ENCODE data around the gene SOS2. TPM values are rescaled to one million over a fixed set of nuclear protein-coding genes. Genes with fewer than 3 reads are reported as not detected.

SOS2 gene
- total RNA-seq, 1 experiment from 2014 or later = 9.9 TPM

DNA sequence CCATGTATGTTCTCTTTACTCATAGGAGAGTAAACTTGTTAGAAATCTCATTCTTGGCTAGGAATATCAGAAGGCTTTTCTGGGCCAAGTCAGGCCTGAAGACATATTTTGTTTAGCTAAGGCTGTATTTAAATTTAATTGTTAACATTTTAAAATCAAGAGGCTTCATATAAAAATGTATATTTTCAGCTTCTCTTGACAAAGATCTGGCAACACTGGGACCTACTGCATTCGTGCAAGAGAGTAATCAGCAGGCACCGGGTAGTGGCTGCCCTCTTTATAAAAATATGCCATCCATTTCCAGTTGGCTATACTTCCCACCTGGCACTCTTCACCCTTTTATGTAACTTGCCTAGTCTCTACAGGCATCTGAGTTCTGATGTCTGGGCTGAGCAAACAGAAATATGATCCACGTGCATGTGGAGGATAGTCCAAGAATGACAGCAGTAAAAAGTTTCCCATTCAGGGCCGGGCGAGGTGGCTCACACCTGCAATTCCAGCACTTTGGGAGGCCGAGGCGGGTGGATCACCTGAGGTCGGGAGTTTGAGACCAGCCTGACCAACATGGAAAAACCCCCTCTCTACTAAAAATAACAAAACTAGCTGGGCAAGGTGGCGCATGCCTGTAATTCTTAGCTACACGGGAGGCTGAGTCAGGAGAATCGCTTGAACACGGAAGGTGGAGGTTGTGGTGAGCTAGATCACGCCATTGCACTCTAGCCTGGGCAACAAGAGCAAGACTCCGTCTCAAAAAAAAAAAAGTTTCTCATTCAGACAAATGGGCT lies 2.0 kb upstream of the SOS2 start:
- peak overlapping the region; percentile 51 for H3K4me3 ChIP-seq (ENCODE audit: low read length)
- DNase-seq = peak; percentile 81
- H3K9ac ChIP-seq (ENCODE audit: low read length) = no peak overlapping the region
- CTCF ChIA-PET = no interaction called here
- POLR2A ChIA-PET (ENCODE audit: unreplicated experiment) = interaction anchor here (0.5 kb wide), 1 partner anchor 365 kb away, joined by 5 read pairs; no protein-coding TSS in a partner anchor
- peak overlapping the region; percentile 97 for H3K4me2 ChIP-seq (ENCODE audit: low read length)
- 0 out of 2 replicates have a peak, but pooled peaks cover 5% of the 10 kb centered on the region for H4K20me1 ChIP-seq (ENCODE audit: low read length)
- intact Hi-C loops (cut with micrococcal nuclease) = loop anchor here (1.0 to 5.0 kb wide), 2 partner anchors 117 to 299 kb away; partner anchors contain the start of genes MAP4K5 and VCPKMT
- peaks cover 27% of the 10 kb centered on the region for H3K79me2 ChIP-seq (ENCODE audit: low read length)
- no TSS peak for BruUV-seq (replicated peaks)
- TF ChIP-seq EZH2phosphoT487 (IDR thresholded peaks at IDR 0.05; ENCODE audit: borderline replicate concordance, low read length) (no peak), EZH2 (IDR thresholded peaks at IDR 0.05; ENCODE audit: low read length, unreplicated experiment) (no peak)
- TF ChIP-seq, protein P1, sequence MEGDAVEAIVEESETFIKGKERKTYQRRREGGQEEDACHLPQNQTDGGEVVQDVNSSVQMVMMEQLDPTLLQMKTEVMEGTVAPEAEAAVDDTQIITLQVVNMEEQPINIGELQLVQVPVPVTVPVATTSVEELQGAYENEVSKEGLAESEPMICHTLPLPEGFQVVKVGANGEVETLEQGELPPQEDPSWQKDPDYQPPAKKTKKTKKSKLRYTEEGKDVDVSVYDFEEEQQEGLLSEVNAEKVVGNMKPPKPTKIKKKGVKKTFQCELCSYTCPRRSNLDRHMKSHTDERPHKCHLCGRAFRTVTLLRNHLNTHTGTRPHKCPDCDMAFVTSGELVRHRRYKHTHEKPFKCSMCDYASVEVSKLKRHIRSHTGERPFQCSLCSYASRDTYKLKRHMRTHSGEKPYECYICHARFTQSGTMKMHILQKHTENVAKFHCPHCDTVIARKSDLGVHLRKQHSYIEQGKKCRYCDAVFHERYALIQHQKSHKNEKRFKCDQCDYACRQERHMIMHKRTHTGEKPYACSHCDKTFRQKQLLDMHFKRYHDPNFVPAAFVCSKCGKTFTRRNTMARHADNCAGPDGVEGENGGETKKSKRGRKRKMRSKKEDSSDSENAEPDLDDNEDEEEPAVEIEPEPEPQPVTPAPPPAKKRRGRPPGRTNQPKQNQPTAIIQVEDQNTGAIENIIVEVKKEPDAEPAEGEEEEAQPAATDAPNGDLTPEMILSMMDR (conservative IDR thresholded peaks at IDR 0.05; ENCODE audit: low read depth, low read length) = no peak
- peaks cover 10% of the 10 kb centered on the region for H3F3A ChIP-seq (ENCODE audit: low read length, unreplicated experiment)
- H3K36me3 ChIP-seq (ENCODE audit: low read depth, low read length) = no peaks in the 10 kb centered on the region
- peak overlapping the region; percentile 50; the same call in 1 of the 2 replicates for H2AFZ ChIP-seq (ENCODE audit: low read length)
- no peaks in the 10 kb centered on the region for H3K9me3 ChIP-seq (ENCODE audit: low read length)
- H3K27ac ChIP-seq (ENCODE audit: low read length) = peak overlapping the region; percentile 33
- H3K4me1 ChIP-seq (ENCODE audit: insufficient read depth, low read length) = peaks cover 34% of the 10 kb centered on the region
- no peaks in the 10 kb centered on the region for H3K27me3 ChIP-seq (ENCODE audit: low read length)
- ATAC-seq = peak; percentile 52
- no peaks in the 10 kb centered on the region for H3K9me2 ChIP-seq (replicated peaks; ENCODE audit: low read length)

DNA sequence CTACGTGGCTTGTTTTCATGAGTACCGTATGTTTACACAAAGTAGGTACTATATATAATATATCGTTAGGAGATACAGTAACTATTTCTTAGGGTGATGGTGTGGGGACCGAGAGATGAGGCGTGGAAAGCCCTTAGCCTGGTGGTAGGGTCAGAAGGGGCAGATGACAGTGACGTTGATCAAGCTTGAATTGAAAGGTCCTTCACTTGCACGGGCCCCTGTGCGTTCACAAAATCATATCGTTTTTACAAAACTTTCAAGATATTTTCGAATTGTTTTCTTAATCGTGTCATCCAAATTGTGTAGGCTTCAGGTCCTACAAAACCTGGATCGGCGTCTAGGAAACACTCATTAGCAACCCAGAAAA lies 881 bp upstream of the SOS2 start:
- ChIA-PET POLR2A (ENCODE audit: unreplicated experiment) (interaction anchor here (0.5 to 0.7 kb wide), 3 partner anchors 109 to 569 kb away, joined by 3 to 5 read pairs (median 3); no protein-coding TSS in a partner anchor), CTCF (interaction anchor here (0.6 kb wide), 1 partner anchor 380 kb away, joined by 3 read pairs; the partner anchor contains the start of gene NEMF)
- H3K36me3 ChIP-seq (ENCODE audit: low read depth, low read length) = no peaks in the 10 kb centered on the region
- 0 out of 2 replicates have a peak, but pooled peaks cover 5% of the 10 kb centered on the region for H4K20me1 ChIP-seq (ENCODE audit: low read length)
- H3K27ac ChIP-seq (ENCODE audit: low read length) = no peak overlapping the region
- H3K9me2 ChIP-seq (replicated peaks; ENCODE audit: low read length) = no peaks in the 10 kb centered on the region
- no peak for ATAC-seq
- no peaks in the 10 kb centered on the region for H3K27me3 ChIP-seq (ENCODE audit: low read length)
- peak overlapping the region; percentile 97 for H3K4me2 ChIP-seq (ENCODE audit: low read length)
- intact Hi-C loops (cut with micrococcal nuclease) = loop anchor here (5.0 kb wide), 1 partner anchor 300 kb away; the partner anchor contains the start of gene MAP4K5
- DNase-seq = no peak
- BruUV-seq (replicated peaks) = TSS peak; percentile 61
- peak overlapping the region; percentile 84 for H3K4me3 ChIP-seq (ENCODE audit: low read length)
- H3F3A ChIP-seq (ENCODE audit: low read length, unreplicated experiment) = peaks cover 10% of the 10 kb centered on the region
- H3K4me1 ChIP-seq (ENCODE audit: insufficient read depth, low read length) = peaks cover 34% of the 10 kb centered on the region
- H2AFZ ChIP-seq (ENCODE audit: low read length) = peak overlapping the region; percentile 98
- H3K9me3 ChIP-seq (ENCODE audit: low read length) = no peaks in the 10 kb centered on the region
- TF ChIP-seq, protein P1 (conservative IDR thresholded peaks at IDR 0.05; ENCODE audit: low read depth, low read length) = no peak
- TF ChIP-seq EZH2 (IDR thresholded peaks at IDR 0.05; ENCODE audit: low read length, unreplicated experiment) = no peak
- no peak for TF ChIP-seq EZH2phosphoT487 (IDR thresholded peaks at IDR 0.05; ENCODE audit: borderline replicate concordance, low read length)
- H3K9ac ChIP-seq (ENCODE audit: low read length) = peak overlapping the region; percentile 65
- peaks cover 37% of the 10 kb centered on the region for H3K79me2 ChIP-seq (ENCODE audit: low read length)

Measured in PC-3 (cell line).